Activated naive CD4-positive, alpha-beta T cell treated with anti-CD3 and anti-CD28 coated beads, Interleukin-2, amount 50 U/mL, for 24 hours (primary cell): Measurements from ENCODE around the gene KIAA0513.

Experiments
- H3K27ac Mint-ChIP-seq: one replicate; pipeline ENCODE4 v1.8.0; 2021; ENCODE audit warnings: mild to moderate bottlenecking, mixed read lengths
- H3K27me3 Mint-ChIP-seq: one replicate; pipeline ENCODE4 v1.8.0; 2021; ENCODE audit warnings: mixed read lengths
- H3K36me3 Mint-ChIP-seq: one replicate; pipeline ENCODE4 v1.8.0; 2021; ENCODE audit warnings: mixed read lengths
- H3K4me1 Mint-ChIP-seq: one replicate; pipeline ENCODE4 v1.8.0; 2021; ENCODE audit warnings: mixed read lengths
- H3K4me3 Mint-ChIP-seq: one replicate; pipeline ENCODE4 v1.8.0; 2021; ENCODE audit warnings: mild to moderate bottlenecking, mixed read lengths
- H3K9me3 Mint-ChIP-seq: one replicate; pipeline ENCODE4 v1.8.0; 2021; ENCODE audit warnings: mixed read lengths

The KIAA0513 gene

GRCh38 chr16:85079785-85080570, 52.4 kb downstream of the KIAA0513 start:
- H3K4me3 Mint-ChIP-seq, result no peak overlapping the region
- no peaks in the 10 kb centered on the region for H3K9me3 Mint-ChIP-seq
- H3K27me3 Mint-ChIP-seq, result no peaks in the 10 kb centered on the region
- peaks cover 4% of the 10 kb centered on the region for H3K4me1 Mint-ChIP-seq
- peaks cover 4% of the 10 kb centered on the region for H3K36me3 Mint-ChIP-seq
- no peak overlapping the region for H3K27ac Mint-ChIP-seq

DNA sequence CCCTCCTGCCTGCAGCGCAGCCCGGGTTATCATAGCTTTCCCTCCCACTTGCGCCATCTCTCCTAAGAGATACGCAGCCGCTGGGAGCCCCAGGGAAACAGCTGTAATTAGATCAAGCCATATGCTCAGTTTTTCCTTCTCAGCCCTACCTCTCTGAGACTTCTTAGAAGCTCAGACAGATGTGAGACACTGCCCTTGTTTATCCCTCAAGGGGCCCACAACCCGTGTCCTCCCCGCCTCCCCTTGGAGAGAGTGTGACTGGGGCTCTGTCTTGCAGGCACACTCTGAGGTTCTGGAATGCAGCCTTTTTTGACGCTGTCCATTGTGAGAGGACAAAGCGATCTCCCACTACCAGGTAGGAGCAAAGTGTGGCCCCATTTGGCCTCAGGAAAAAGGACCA, 53.4 kb downstream of the KIAA0513 start:
- Mint-ChIP-seq H3K4me3 (no peak overlapping the region), H3K9me3 (no peaks in the 10 kb centered on the region), H3K27ac (no peak overlapping the region), H3K36me3 (peaks cover 2% of the 10 kb centered on the region), H3K4me1 (peaks cover 4% of the 10 kb centered on the region), H3K27me3 (no peaks in the 10 kb centered on the region)

DNA sequence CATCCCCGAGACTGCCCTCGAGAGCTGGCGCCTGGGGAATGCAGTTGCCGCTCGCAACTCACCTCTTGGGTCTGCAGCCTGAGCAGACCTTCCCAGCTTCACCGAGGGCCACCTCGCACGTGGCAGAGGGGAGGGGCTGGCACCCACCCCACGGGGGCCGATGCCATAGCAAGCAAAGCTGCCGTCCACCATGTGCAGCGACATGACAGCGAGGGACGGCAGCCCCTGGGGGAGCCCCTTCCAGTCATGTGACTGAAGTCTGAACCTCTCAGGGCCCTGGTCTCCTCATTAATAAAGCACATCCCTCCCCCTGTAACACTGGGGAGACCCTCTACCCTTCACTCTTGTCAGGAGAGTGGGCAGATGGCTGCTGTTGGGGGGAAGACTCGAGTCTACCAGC, 54.2 kb downstream of the KIAA0513 start:
- Mint-ChIP-seq H3K9me3 (no peaks in the 10 kb centered on the region), H3K36me3 (peaks cover 2% of the 10 kb centered on the region), H3K27ac (no peak overlapping the region), H3K4me3 (no peak overlapping the region), H3K4me1 (peaks cover 5% of the 10 kb centered on the region), H3K27me3 (no peaks in the 10 kb centered on the region)

DNA sequence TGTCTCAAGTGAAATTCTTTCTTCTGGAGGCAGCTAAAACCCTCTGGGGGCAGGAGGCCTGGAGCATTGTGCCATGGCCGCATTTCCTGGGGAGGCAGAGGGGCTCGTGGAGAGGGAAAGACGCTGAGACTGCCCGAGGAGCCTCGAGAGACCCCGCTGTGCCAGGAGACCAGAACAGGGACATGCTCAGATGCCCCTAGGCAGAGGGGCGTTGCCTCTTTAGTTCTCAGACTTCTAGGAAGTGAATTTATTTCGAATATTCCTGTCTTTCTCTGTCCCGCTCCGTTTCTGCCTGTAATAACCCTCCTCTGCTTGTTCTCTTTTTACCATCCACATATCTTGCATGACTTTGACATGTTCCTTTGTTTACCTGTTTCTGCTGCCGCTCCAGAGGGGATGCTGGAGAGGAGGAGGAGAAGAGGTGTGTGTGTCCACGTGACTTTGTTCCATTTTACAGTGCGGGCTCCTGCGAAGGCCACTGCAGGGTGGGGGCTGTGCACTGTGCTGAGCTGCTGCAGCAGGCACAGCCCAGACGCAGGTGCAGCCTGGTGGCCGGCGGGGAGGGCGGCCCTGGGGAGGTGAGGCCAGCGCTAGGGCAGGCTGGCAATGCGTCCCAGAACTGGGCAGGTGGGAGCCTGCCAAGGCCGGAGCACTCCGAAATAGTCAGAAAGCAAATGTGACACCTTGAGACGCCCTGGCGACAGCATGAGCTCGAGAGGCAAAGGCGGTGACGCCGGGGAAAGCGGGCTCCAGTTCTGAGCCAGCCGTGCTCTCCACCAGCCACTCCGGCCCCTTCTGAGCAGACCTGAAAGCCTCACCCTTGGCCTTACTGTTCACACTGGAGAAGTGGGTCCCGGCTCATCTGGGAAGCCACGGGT, 54.8 kb downstream of the KIAA0513 start:
- peaks cover 7% of the 10 kb centered on the region for H3K4me1 Mint-ChIP-seq
- H3K27ac Mint-ChIP-seq, result no peak overlapping the region
- H3K9me3 Mint-ChIP-seq, result no peaks in the 10 kb centered on the region
- H3K36me3 Mint-ChIP-seq, result peaks cover 2% of the 10 kb centered on the region
- H3K4me3 Mint-ChIP-seq, result no peak overlapping the region
- no peaks in the 10 kb centered on the region for H3K27me3 Mint-ChIP-seq

DNA sequence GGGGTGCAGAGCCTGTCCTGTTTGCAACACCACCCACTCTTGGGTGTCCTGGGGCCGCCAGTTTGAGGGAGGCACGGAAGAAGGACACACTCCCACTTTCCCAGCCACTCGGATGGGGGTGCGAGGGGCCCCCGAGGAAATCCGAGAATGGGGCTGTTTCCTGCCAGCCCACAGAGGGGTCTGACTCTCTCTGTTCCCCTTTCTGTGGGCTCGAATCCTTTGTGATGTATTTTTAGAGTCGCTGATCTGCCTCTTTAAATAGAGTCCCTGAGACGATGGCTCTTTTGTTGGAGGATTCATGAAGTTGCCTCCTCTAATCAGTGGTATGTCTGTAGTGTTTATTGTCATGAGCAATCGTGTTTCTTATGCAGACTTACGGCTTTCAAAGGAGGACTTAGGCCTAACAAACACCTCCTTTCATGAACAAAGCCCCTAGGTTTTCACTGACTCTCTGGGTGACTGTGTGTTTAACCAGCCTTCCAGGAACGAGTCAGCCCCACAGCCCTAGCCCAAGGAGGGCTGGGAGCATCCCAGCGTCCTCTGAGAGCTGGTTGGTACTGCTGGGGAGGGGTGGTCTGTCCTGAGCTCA, 55.5 kb downstream of the KIAA0513 start:
- peaks cover 7% of the 10 kb centered on the region for H3K4me1 Mint-ChIP-seq
- H3K27me3 Mint-ChIP-seq, result no peaks in the 10 kb centered on the region
- peaks cover under 1% of the 10 kb centered on the region for H3K36me3 Mint-ChIP-seq
- no peak overlapping the region for H3K27ac Mint-ChIP-seq
- H3K4me3 Mint-ChIP-seq, result no peak overlapping the region
- H3K9me3 Mint-ChIP-seq, result no peaks in the 10 kb centered on the region

GRCh38 chr16:85084841-85085510, 57.4 kb downstream of the KIAA0513 start:
- Mint-ChIP-seq H3K27me3 (no peaks in the 10 kb centered on the region), H3K36me3 (no peaks in the 10 kb centered on the region), H3K9me3 (no peaks in the 10 kb centered on the region), H3K4me1 (peaks cover 7% of the 10 kb centered on the region), H3K27ac (no peak overlapping the region), H3K4me3 (no peak overlapping the region)

- no peak overlapping the region for H3K27ac Mint-ChIP-seq
- no peaks in the 10 kb centered on the region for H3K9me3 Mint-ChIP-seq
- no peak overlapping the region for H3K4me3 Mint-ChIP-seq
- no peaks in the 10 kb centered on the region for H3K27me3 Mint-ChIP-seq
- H3K4me1 Mint-ChIP-seq, result peaks cover 7% of the 10 kb centered on the region
- H3K36me3 Mint-ChIP-seq, result no peaks in the 10 kb centered on the region
These were observed 58.1 kb downstream of the KIAA0513 start for GRCh38 chr16:85085721-85086120.

GRCh38 chr16:85086347-85087291, 59.0 kb downstream of the KIAA0513 start:
- Mint-ChIP-seq H3K9me3 (no peaks in the 10 kb centered on the region), H3K27ac (no peak overlapping the region), H3K27me3 (no peaks in the 10 kb centered on the region), H3K36me3 (no peaks in the 10 kb centered on the region), H3K4me1 (peaks cover 7% of the 10 kb centered on the region), H3K4me3 (no peak overlapping the region)

DNA sequence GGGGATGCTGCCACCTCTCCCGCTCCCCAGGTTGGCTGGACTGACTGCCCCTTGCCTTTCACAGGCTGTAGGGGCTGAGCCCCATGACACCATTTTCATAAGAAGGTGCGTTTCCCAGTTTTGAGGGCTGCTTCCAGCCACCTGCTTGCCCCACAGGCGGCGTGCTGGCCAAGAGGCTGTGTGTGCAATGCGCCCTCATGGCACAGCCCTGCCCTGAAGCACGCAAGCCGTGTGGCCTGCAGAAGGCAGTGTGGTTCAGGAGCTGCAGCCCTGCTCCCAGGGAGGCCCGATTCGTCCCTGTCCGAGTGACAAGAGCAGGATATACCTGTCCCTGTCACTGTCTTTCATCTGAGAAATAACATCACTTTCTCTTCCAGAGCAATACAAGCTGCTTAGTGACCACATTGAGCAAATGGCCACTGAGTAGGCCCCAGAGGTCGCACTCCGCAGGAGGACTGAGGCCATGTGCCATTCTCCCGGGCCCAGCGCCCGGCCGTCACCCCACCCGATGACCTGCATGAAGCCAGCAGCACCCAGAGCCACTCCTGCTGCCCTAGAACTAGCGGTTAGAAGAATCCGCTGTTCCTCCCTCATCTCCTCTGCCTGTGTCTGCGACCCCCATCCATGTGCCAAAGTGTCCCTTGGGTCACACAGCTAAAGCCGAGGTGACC, 60.4 kb downstream of the KIAA0513 start:
- Mint-ChIP-seq H3K9me3 (no peaks in the 10 kb centered on the region), H3K27ac (no peak overlapping the region), H3K4me3 (no peak overlapping the region)

DNA sequence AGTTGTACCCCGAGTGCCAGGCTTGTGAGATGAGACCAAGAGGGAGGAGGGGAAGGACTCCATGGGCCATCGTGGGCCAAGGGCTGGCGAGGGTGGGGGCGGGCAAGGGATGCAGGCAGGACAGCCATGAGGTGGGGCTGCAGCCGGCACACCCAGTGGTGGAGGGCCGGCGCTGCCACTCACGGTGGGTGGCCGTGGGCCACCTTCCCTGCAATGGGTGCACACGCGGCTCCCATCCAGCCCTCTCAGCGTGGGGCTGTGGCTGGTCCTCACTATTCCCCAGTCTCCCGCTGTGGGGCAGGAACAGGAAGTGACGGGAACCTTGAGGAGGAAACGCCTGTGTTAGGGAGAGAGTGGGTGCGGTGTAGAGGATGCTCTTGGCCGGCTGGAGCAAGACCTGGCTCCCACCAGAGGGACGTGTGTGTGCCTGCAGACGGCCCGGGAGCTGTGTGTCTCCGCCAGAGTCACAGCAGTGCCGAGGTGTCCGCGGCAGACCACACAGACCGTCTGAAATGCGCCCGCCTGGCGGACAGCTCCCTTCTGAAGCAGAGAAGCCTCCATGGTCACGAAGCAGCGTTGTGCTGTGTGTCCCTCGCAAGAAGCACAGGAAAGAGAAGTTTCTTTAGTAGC, 61.1 kb downstream of the KIAA0513 start:
- Mint-ChIP-seq H3K36me3 (no peaks in the 10 kb centered on the region), H3K27me3 (no peaks in the 10 kb centered on the region), H3K4me1 (peaks cover 3% of the 10 kb centered on the region), H3K4me3 (no peak overlapping the region), H3K27ac (no peak overlapping the region), H3K9me3 (no peaks in the 10 kb centered on the region)

More for the DNA sequence above, 60.4 kb downstream of the KIAA0513 start:
- peaks cover 6% of the 10 kb centered on the region for H3K4me1 Mint-ChIP-seq
- no peaks in the 10 kb centered on the region for H3K27me3 Mint-ChIP-seq
- no peaks in the 10 kb centered on the region for H3K36me3 Mint-ChIP-seq

GRCh38 chr16:85089525-85089924, 61.9 kb downstream of the KIAA0513 start:
- Mint-ChIP-seq H3K27ac (no peak overlapping the region), H3K4me3 (no peak overlapping the region), H3K36me3 (no peaks in the 10 kb centered on the region), H3K9me3 (no peaks in the 10 kb centered on the region), H3K4me1 (peaks cover 3% of the 10 kb centered on the region), H3K27me3 (no peaks in the 10 kb centered on the region)

GRCh38 chr16:85090181-85090580, 62.6 kb downstream of the KIAA0513 start:
- H3K27ac Mint-ChIP-seq, result no peak overlapping the region
- no peaks in the 10 kb centered on the region for H3K36me3 Mint-ChIP-seq
- no peaks in the 10 kb centered on the region for H3K9me3 Mint-ChIP-seq
- H3K4me1 Mint-ChIP-seq, result peaks cover 3% of the 10 kb centered on the region
- H3K27me3 Mint-ChIP-seq, result no peaks in the 10 kb centered on the region
- H3K4me3 Mint-ChIP-seq, result no peak overlapping the region

DNA sequence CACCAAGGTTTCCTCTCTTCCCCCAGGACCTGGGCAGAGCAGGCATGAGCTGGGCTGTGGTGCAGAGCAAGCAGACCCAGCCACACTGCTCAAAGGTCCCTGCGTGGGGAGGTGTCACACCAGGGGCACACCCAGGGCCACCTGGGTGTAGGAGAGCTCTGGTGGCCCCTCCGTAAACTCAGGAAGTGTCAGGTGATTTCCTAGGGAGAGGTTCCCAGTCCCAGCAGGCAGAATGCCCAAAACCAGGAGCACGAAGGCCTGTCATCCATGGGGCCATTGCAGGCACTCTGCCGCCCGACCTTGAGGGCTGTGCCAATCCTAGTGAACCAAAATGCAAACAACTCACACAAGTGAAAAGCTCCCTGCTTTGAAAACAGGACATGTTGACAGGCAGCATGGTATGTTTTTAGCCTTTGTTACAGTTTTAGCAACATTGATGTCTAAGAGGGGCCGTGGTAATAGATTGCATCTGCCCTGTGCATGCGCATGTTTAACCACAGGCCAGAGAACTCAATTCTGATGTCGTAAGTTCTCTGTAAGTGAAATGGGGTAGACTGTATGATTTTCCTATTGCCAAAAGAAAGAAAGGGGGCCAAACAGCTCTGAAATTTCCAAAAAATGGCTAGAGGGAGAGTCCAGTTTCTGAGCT, 63.4 kb downstream of the KIAA0513 start:
- H3K27ac Mint-ChIP-seq, result no peak overlapping the region
- H3K9me3 Mint-ChIP-seq, result no peaks in the 10 kb centered on the region
- H3K27me3 Mint-ChIP-seq, result no peaks in the 10 kb centered on the region
- H3K4me1 Mint-ChIP-seq, result peaks cover 3% of the 10 kb centered on the region
- no peak overlapping the region for H3K4me3 Mint-ChIP-seq
- no peaks in the 10 kb centered on the region for H3K36me3 Mint-ChIP-seq
